ENCODE measurements around the gene YAP1. TPM values are rescaled to one million over a fixed set of nuclear protein-coding genes. Genes with fewer than 3 reads are reported as not detected.

The YAP1 gene
- total RNA-seq, 4 donors from 2014 or later: 226 to 310 (median 252) TPM

GRCh38 chr11:102226702-102227490, 116.6 kb downstream of the YAP1 start:
- Histone ChIP-seq H3K4me1 (peaks cover 55% of the 10 kb centered on the region), H3K27ac (peak overlapping the region; percentile 80), H3K36me3 (peaks cover 8% of the 10 kb centered on the region), H3K9me3 (no peaks in the 10 kb centered on the region), H3K4me3 (no peak overlapping the region), H3K27me3 (no peaks in the 10 kb centered on the region)
- 64% methylated on average over 9 of the region's 9 CpGs for WGBS
- TF ChIP-seq EP300 (IDR thresholded peaks at IDR 0.05): no peak
- DNase-seq (ENCODE audit: low spot score in 2 of 2): no peak

DNA sequence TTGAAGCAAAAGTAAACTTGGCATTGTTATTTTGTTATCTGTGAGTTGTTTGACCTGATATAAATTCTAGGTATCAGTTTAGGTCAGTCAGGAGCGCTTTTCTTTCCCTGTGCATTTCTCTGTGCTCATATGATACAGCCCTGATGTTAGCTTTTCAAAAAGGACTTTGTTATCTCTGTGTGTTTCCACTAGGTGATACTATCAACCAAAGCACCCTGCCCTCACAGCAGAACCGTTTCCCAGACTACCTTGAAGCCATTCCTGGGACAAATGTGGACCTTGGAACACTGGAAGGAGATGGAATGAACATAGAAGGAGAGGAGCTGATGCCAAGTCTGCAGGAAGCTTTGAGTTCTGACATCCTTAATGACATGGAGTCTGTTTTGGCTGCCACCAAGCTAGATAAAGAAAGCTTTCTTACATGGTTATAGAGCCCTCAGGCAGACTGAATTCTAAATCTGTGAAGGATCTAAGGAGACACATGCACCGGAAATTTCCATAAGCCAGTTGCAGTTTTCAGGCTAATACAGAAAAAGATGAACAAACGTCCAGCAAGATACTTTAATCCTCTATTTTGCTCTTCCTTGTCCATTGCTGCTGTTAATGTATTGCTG, 119.4 kb downstream of the YAP1 start:
- WGBS: 48% methylated on average over 4 of the region's 4 CpGs
- Histone ChIP-seq H3K4me1 (peaks cover 49% of the 10 kb centered on the region), H3K27ac (peak overlapping the region; percentile 5), H3K9me3 (no peaks in the 10 kb centered on the region), H3K27me3 (no peaks in the 10 kb centered on the region), H3K4me3 (no peak overlapping the region), H3K36me3 (peaks cover 12% of the 10 kb centered on the region)
- DNase-seq (ENCODE audit: low spot score in 2 of 2): no peak
- no peak for TF ChIP-seq POLR2AphosphoS5 (IDR thresholded peaks at IDR 0.05)
- TF ChIP-seq EP300 (IDR thresholded peaks at IDR 0.05): no peak
- TF ChIP-seq, protein P1, sequence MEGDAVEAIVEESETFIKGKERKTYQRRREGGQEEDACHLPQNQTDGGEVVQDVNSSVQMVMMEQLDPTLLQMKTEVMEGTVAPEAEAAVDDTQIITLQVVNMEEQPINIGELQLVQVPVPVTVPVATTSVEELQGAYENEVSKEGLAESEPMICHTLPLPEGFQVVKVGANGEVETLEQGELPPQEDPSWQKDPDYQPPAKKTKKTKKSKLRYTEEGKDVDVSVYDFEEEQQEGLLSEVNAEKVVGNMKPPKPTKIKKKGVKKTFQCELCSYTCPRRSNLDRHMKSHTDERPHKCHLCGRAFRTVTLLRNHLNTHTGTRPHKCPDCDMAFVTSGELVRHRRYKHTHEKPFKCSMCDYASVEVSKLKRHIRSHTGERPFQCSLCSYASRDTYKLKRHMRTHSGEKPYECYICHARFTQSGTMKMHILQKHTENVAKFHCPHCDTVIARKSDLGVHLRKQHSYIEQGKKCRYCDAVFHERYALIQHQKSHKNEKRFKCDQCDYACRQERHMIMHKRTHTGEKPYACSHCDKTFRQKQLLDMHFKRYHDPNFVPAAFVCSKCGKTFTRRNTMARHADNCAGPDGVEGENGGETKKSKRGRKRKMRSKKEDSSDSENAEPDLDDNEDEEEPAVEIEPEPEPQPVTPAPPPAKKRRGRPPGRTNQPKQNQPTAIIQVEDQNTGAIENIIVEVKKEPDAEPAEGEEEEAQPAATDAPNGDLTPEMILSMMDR (IDR thresholded peaks at IDR 0.05): no peak
- TF ChIP-seq POLR2A (IDR thresholded peaks at IDR 0.05): no peak

- Histone ChIP-seq H3K4me3 (no peak overlapping the region), H3K27ac (peak overlapping the region; percentile 5), H3K4me1 (peaks cover 50% of the 10 kb centered on the region), H3K36me3 (peaks cover 12% of the 10 kb centered on the region), H3K9me3 (no peaks in the 10 kb centered on the region), H3K27me3 (no peaks in the 10 kb centered on the region)
- DNase-seq (ENCODE audit: low spot score in 2 of 2): no peak
- TF ChIP-seq EP300 (IDR thresholded peaks at IDR 0.05): no peak
- no peak for TF ChIP-seq POLR2AphosphoS5 (IDR thresholded peaks at IDR 0.05)
- no peak for TF ChIP-seq POLR2A (IDR thresholded peaks at IDR 0.05)
- TF ChIP-seq, protein P1 (IDR thresholded peaks at IDR 0.05): no peak
Measured at GRCh38 chr11:102230186-102230585, 119.9 kb downstream of the YAP1 start.

DNA sequence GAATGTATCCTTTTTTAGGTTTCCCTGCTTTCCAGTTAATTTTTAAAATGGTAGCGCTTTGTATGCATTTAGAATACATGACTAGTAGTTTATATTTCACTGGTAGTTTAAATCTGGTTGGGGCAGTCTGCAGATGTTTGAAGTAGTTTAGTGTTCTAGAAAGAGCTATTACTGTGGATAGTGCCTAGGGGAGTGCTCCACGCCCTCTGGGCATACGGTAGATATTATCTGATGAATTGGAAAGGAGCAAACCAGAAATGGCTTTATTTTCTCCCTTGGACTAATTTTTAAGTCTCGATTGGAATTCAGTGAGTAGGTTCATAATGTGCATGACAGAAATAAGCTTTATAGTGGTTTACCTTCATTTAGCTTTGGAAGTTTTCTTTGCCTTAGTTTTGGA, 120.7 kb downstream of the YAP1 start:
- 69% methylated on average over 4 of the region's 4 CpGs for WGBS
- Histone ChIP-seq H3K9me3 (no peaks in the 10 kb centered on the region), H3K4me1 (peaks cover 43% of the 10 kb centered on the region), H3K4me3 (no peak overlapping the region), H3K27me3 (no peaks in the 10 kb centered on the region), H3K27ac (no peak overlapping the region), H3K36me3 (peaks cover 12% of the 10 kb centered on the region)
- TF ChIP-seq POLR2AphosphoS5 (IDR thresholded peaks at IDR 0.05) (no peak), POLR2A (IDR thresholded peaks at IDR 0.05) (no peak), EP300 (IDR thresholded peaks at IDR 0.05) (no peak)
- TF ChIP-seq, protein P1 (IDR thresholded peaks at IDR 0.05): no peak
- no peak for DNase-seq (ENCODE audit: low spot score in 2 of 2)

DNA sequence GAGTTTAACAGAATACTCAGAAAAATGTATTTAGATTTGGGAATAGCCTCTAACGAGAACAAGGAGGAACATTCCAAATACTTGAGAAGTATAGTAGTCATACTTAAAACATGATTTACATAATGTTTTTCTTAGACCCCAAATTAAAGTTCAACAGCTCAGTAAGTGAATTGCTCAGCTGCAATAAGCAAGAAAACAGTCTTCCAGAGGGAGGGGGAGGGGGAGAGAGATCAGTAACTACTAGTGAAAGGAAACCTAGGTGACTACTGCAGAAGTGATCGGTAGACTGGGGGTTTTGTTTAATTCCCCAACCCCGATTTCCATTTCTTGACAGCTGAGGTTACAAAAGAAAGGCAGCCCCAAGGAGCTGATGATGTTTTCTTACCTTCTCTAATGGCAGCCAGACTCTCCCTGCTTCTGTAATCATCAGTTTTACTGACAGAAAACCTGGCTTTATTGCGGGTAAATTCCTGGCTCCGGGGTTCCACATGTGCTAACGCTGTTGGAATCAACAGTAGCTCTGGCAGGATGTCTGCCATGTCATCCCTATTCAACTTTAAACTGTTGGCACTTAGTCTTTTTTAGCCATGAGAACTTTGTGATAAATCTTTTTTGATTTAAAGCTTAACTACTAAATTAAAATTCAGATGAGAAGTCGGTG, 124.7 kb downstream of the YAP1 start:
- no peak overlapping the region for H3K4me3 ChIP-seq
- no peak for DNase-seq (ENCODE audit: low spot score in 2 of 2)
- 22% methylated on average over 7 of the region's 7 CpGs for WGBS
- peaks cover 11% of the 10 kb centered on the region for H3K4me1 ChIP-seq
- H3K27me3 ChIP-seq: no peaks in the 10 kb centered on the region
- no peaks in the 10 kb centered on the region for H3K9me3 ChIP-seq
- no peak for TF ChIP-seq EP300 (IDR thresholded peaks at IDR 0.05)
- peak overlapping the region; percentile 10 for H3K27ac ChIP-seq
- H3K36me3 ChIP-seq: peaks cover 4% of the 10 kb centered on the region

- 75% methylated on average over 5 of the region's 5 CpGs for WGBS
- Histone ChIP-seq H3K27me3 (no peaks in the 10 kb centered on the region), H3K36me3 (peaks cover 4% of the 10 kb centered on the region), H3K9me3 (no peaks in the 10 kb centered on the region), H3K4me1 (peaks cover 6% of the 10 kb centered on the region), H3K27ac (no peak overlapping the region), H3K4me3 (no peak overlapping the region)
- DNase-seq (ENCODE audit: low spot score in 2 of 2): no peak
- TF ChIP-seq POLR2AphosphoS5 (IDR thresholded peaks at IDR 0.05): no peak
- TF ChIP-seq, protein P1 (IDR thresholded peaks at IDR 0.05): no peak
- TF ChIP-seq POLR2A (IDR thresholded peaks at IDR 0.05): no peak
- no peak for TF ChIP-seq EP300 (IDR thresholded peaks at IDR 0.05)
Measured at GRCh38 chr11:102237096-102237735, 127.0 kb downstream of the YAP1 start.

Measured in suprapubic skin (tissue), 4 donors.